GM21381 (cell line): ENCODE data around the gene FADS2.

Experiments used
- ATAC-seq: cut with Tn5 transposase; IDR thresholded peaks from one replicate; pipeline ENCODE4 v1.9.1; 2021; ENCODE audit warnings: mild to moderate bottlenecking, moderate library complexity; ENCODE audit not compliant: unreplicated experiment

Gene FADS2

GRCh38 chr11:61844909-61845565, 16.9 kb downstream of the FADS2 start:
- no peak for ATAC-seq

GRCh38 chr11:61846362-61847020, 18.4 kb downstream of the FADS2 start:
- ATAC-seq: no peak

GRCh38 chr11:61847914-61848581, 19.9 kb downstream of the FADS2 start:
- no peak for ATAC-seq

GRCh38 chr11:61848631-61849030, 20.5 kb downstream of the FADS2 start:
- ATAC-seq: no peak

GRCh38 chr11:61850687-61851086, 22.6 kb downstream of the FADS2 start:
- no peak for ATAC-seq

- ATAC-seq: no peak
Measured at GRCh38 chr11:61851113-61851899, 23.2 kb downstream of the FADS2 start.

- ATAC-seq: no peak
Measured at GRCh38 chr11:61851900-61852295, 23.8 kb downstream of the FADS2 start.

GRCh38 chr11:61853698-61854169, 25.6 kb downstream of the FADS2 start:
- no peak for ATAC-seq

GRCh38 chr11:61854206-61854895, 26.3 kb downstream of the FADS2 start:
- no peak for ATAC-seq

GRCh38 chr11:61854966-61855714, 27.0 kb downstream of the FADS2 start:
- no peak for ATAC-seq

- no peak for ATAC-seq
Measured at GRCh38 chr11:61855939-61856680, 28.0 kb downstream of the FADS2 start.

GRCh38 chr11:61860054-61860903, 32.2 kb downstream of the FADS2 start:
- no peak for ATAC-seq

GRCh38 chr11:61861634-61862033, 33.5 kb downstream of the FADS2 start:
- no peak for ATAC-seq

- ATAC-seq: no peak
Measured at GRCh38 chr11:61862714-61863547, 34.8 kb downstream of the FADS2 start.

GRCh38 chr11:61863548-61864081, 35.5 kb downstream of the FADS2 start:
- ATAC-seq: no peak

- no peak for ATAC-seq
Measured at GRCh38 chr11:61864814-61865775, 37.0 kb downstream of the FADS2 start.
